Neural cell (in vitro differentiated cells): ENCODE measurements around the gene TMEM237. TPM values are rescaled to one million over a fixed set of nuclear protein-coding genes. Genes with fewer than 3 reads are reported as not detected.

Experiments
- polyA plus RNA-seq: library from polyadenylated mRNA; depleted of rRNA; stranded (reverse); fragments of >200 nt; gene quantifications from 2 replicates; pipeline ENCODE4 v1.2.3, GENCODE V29; 2014
- small RNA-seq, 3 experiments: library from RNA; depleted of rRNA; stranded (forward); fragments of <200 nt; gene quantifications; one replicate each; pipeline ENCODE3, GENCODE V24; 2012

The TMEM237 gene
- polyA plus RNA-seq, 1 donor from 2014 or later: 58.7 TPM

Small RNA genes lying within 50 kb of the gene (small RNA-seq; reads per million reads assigned to genes)
- 0 reads per million in 3 experiments for gene RNU6-651P

Other genes starting within 250 kb of the TMEM237 start
- 17.2 and 19.6 TPM in 2 replicates for gene TRAK2, start 192.0 kb downstream of the TMEM237 start, polyA plus RNA-seq
- 74.8 and 76.1 TPM in 2 replicates for gene STRADB, start 191.8 kb downstream of the TMEM237 start, polyA plus RNA-seq
- 0.38 TPM in 1 of 2 replicates, not detected in the other for gene MPP4, start 55.1 kb upstream of the TMEM237 start, polyA plus RNA-seq
- 26.3 and 26.6 TPM in 2 replicates for gene ALS2, start 137.4 kb upstream of the TMEM237 start, polyA plus RNA-seq
- 0.06 and 0.09 TPM in 2 replicates for gene CDK15, start 163.0 kb upstream of the TMEM237 start, polyA plus RNA-seq